SKM-1 (cell line): ENCODE data around the gene INO80B.
"Not testable (repeated sequence)": the region's sequence is repeated elsewhere in the genome, so short reads cannot be mapped to it uniquely, and the experiment has no call there.

ENCODE experiments used
- DNase-seq: peaks from one replicate; lab custom pipeline; 2025; ENCODE audit not compliant: unreplicated experiment; lab: John Stamatoyannopoulos, UW

INO80B gene

DNA sequence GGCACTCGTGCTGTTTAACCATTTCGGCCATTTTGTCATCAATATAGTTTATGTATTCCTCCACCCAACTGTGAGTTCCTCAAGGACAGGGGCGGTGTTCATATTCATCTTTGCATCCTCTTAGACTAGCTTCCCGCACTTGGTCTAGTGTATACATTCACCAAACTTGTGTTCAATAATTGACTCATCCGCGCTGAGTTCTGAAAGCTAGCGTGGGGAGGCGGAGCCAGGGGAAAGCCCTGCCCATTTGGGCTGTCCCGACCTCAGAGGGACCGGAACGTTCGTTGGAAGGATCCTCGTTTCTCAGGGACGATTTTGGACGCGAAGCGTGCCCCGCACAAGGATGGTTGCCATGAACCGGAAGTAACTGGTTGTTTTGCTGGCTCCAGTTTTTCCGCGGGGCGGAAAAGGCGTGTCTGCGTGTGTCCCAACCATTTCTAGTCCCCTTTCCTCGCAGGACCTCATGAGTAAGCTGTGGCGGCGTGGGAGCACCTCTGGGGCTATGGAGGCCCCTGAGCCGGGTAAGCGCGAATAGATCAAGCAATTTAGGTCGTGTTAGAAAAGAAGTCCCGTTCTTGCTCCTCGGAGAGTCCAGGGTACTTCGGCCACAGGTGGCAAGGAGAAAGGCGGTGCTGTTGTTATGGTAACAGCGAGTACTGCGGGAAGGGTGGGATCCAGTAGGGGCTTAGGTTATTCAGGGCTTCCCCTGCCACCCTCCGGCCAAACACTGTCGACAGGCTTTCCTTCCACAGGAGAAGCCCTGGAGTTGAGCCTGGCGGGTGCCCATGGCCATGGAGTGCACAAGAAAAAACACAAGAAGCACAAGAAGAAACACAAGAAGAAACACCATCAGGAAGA, at the start of gene INO80B:
INO80B (plus strand) TSS at position 434 of the 858 bp plus-strand sequence; CDS start at position 464, 30 bp downstream.
- DNase-seq: peak; percentile 90

DNA sequence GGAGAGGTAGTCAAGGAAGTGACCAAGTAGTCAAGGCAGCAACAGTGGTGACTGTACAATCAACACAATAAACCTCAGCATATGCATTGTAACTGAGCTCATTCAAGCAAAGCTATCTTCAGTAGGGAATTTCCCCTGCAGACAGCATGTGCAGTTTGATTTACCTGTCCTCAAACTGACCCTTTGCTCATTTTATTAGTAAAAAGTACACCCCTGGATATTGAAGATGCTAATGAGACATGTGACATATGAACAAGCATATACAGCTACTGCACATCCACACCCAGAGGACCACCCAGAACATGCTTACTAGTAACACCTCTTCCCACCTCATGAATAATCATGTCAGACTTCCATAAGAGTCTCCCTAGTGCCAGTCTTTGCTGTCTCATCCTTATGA, 48.9 kb upstream of the INO80B start:
- no peak for DNase-seq

DNA sequence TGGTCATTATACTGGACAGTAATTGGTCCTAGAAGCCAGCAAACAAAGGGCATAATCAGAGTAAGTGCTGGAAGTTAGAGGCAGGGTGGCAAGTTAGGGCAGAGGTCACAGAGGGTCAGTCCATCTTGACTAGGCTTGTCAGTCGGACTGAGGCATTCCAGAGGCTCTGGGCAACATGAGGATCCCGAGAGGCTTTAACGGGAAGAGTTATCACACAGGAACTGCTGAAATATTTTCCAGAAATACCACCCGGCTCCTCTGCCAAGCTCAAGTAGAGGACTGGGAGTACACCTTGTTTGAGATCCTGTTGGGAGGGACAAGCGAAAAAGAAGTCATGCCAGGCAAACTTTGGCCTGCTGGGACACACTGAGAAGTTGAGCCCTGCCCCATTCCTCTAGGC, 47.2 kb upstream of the INO80B start:
- DNase-seq: no peak

DNA sequence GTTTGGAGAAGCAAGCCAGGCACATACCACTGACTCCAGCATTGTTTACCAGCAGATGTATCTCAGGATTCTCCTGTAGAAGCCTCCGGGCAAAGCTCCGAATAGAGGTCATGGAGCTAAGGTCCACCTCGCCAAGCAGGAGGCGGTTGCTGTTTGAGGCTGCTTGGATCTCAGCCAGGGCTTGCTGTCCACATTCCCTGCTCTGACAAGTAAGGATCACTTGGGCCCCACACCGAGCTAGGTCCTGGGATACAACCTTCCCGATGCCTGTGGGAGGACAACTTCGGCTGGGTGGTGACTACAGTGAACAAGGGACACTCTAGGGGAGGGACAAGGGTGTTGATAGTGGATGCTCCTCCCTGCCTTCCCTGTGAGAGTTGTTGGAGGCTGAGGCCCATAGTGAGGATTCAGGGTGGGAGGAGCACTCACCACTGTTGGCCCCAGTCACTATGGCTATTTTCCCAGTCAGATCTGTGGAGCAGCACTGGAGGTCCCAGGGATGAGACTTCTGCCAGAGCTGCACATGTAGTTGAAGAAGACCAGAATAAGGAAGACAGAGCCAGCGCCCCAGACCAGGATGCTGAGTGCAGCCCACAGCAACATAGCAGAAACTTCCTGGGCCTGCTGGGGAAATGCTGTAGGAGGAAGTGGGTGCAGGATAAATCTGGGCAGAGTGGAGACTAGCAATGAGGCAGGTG, 41.7 kb upstream of the INO80B start:
- no peak for DNase-seq

DNA sequence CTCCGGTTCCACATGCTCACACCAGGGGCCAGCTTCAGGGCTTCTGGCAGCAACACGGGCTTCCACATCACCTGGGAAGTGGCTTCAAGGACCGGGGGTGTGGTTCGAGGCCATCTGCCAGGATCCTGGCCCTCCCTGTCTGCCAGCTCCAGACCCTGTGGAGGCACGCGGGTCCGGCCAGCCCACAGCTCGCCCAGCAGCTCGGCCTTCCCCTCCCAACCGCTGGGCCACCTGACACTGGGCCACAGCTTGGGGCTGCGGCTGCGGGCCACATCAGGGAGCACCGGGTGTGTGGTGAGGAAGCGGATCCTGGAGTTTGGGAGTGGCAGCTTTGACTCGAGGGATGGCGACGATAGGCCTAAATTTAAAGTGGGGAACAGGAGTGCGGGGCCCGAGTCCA, 40.4 kb upstream of the INO80B start:
- DNase-seq: no peak

DNA sequence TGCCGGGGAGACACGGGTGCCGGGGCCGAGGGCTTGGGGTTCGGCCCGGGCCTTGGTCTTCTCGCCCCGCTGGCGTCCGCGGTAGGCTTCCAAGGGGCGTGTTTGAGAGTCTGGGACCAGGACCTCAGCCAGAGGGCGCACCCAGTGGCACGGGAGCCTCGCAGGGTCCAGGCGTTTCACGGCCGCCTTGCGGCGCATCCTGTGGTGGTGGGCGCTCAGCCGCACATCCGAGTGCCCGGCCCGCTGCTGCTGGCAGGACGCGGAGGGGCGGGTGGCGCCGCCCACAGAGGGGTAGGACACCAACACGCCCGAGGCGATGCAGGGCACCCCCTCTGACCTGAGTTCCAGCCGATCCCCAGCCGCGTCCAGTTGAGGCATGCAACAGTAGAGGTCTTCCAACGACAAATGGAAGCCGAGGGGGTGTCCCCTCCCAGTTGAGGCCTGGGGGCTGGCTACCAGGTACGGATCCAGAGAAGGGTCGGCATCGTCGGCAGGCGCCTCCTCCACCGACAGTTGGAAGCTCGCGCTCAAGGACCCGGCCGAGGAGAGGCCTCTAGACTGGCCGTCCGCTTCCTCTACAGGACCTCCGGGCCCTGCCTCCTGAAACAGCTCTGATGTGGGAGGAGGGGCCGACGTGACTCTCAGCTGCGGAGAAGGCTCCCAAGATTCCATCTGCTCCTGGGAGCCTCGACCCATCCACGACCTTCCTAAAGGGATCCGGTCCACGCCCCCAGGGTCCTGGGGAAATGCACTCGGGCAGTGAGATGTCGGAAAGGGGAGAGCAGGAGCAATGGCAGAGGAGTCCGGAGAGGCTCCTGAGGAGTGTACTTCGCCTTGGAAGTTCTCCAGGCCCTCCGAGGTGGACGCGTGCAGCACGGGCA, 39.8 kb upstream of the INO80B start:
- DNase-seq: no peak

DNA sequence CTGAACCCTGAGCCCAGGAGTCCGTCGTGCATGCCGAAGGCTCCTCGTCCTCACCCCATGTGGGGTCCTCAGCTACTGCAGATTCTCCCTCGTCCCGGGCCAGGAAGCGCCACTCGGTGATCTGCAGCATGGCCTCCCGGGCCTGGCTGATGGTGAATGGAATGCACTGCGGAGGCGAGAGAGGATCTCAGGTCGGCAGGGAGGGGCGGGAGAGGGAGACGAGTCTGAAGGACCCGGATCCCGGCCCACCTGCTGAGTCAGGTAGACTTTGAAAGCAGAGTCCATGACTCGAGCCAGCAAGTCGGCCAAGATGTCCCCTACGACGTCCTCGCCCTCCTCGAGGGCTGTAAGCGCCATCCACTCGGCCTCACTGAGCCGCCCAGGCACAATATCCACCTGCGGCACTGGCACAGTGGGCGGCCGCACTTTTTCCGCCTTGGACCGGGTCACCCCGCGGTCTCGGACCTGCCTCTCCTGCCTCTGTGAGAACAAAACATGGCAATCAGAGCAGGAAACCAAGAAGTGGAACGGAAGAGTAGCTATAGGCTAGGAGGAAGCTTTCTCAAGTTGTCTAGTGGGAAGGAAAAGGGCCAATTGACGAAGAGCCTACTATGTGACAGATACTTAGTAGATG, 39.0 kb upstream of the INO80B start:
- DNase-seq: no peak

DNA sequence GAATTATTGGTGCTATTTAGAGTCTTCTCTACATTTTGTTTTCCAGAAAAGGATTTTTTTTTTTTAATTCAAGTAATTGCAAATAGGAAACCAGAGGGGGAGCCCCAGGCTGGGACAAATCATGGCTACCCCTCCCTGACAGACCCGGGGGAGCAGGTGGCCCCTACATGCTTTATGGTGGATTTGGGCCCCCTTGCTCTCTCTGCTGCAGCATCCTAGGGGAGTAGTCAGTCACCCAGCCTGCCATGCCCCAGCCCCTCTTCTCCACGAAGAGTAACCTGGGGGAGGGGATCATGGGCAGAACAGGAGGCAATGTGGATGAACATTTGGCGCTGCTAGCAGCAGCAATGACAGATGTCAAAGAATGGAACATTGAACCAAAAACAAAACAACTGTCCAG, 38.1 kb upstream of the INO80B start:
- DNase-seq: no peak

DNA sequence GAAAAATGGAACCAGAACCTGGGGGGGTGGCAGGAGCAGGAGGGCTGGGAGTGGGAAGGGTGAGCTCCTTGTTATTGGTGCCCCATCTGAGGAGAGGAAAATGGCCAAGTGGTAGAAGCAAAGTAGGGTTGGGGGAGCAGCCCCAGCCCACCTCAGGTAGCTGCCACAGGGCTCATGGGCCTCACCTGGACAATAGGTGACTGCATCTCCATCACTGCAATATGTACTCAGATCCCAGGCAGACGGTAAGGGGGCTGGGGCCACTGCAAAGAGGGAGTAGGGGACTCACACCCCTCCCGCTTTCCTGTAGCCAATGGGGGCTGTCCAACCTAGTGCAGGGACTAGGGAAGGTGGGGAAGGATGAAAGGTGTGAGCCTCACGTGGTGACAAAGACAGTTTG, 37.7 kb upstream of the INO80B start:
- DNase-seq: no peak

DNA sequence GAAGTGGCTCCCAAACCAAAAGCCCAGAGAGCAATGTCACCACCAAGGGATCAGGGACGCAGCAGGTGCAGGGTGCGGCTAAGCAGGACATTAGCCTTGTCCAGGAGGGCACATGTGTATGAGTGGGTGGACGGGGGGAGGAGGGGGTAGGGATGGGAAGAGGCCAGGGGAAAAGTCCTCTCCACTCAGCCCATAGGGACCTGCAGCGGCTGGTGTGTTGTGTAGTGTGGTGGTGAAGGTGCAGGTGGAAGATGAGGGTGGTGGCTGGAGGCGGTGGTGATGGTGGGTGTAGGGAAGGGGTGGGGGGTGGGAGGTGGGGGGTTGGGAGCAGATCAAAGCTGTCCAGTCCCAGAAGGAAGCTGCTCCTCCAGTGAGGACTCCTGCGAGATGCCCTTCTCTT, 37.1 kb upstream of the INO80B start:
- DNase-seq: no peak

DNA sequence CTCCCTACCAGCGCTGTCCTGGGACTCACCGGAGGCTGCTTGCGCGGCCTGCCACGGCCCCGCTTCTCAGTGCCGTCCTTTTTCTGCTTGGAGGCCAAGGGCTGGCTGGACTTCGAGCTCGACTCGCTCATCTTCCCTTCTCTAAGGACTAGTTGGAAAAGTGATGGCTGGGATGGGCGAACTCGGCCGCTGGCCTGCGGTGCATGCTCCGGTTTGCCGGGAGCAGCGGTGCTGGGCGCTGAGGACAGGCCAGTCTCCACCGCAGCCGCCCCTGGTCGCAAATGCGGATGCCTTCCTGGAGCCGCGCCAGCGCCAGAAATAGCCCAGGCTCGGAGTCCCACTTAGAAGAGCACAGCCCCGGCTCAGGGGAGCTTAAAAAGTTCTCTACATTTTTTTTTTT, 36.6 kb upstream of the INO80B start:
- DNase-seq: no peak

DNA sequence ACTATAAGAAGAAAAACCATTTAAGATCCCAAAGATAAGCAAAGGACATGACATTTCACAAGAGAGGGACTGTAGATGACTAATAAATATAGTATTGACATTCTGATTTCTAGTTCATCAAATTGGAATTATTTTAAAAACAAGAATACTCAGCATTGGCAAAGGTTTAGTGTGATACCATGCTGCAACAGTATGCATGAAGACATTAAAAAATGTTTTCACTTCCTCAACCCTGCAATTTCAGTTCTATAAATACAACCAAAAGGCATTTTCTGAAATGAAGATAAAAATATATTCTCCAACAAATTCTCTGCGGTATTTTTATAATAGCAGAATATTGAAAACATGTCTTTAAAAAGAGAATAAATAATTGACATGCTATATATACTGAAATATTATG, 35.5 kb upstream of the INO80B start:
- no peak for DNase-seq

DNA sequence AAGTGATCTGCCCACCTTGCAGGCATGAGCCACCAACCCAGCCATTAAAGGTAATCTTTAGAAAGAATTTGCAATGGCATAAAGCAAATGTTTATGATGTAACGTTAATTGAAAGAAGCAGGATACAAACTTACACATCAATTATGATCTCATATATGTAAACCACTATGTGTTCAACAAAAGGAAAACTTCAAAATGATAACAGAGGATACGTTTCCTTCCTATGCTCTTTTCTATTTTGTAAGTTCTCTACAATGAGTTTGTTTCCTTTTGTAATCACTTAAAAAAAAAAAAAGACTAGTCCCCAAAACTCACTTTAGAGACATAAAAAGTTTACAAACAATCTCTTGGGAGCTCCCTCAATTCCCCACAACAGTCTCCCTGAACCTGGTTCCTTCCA, 34.9 kb upstream of the INO80B start:
- no peak for DNase-seq

DNA sequence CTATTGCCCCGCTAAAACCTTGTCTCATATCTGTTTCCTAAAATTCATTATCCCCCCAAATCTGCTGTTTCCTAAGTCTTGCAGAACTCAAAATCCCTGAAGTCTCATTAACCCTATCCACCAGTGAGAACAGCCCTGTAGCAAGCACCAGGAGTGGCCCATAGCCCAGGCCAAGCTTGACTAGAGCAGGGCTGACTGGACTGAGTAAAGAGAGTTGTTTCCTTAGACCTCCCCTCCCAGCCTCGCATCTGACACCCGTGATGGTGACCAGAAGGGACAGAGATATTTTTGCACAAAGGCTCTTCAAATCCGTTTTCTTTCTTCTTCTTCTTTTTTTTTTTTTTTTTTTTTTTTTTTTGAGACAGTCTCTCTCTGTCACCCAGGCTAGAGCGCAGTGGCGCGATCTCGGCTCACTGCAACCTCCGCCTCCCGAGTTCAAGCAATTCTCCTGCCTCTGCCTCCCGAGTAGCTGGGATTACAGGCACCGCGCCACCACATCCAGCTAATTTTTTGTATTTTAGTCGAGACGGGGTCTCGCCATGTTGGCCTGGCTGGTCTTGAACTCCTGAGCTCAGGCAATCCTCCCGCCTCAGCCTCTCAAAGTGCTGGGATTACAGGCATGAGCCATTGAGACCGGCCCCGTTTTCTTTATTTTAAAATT, 34.3 kb upstream of the INO80B start:
- not testable (repeated sequence) for DNase-seq

DNA sequence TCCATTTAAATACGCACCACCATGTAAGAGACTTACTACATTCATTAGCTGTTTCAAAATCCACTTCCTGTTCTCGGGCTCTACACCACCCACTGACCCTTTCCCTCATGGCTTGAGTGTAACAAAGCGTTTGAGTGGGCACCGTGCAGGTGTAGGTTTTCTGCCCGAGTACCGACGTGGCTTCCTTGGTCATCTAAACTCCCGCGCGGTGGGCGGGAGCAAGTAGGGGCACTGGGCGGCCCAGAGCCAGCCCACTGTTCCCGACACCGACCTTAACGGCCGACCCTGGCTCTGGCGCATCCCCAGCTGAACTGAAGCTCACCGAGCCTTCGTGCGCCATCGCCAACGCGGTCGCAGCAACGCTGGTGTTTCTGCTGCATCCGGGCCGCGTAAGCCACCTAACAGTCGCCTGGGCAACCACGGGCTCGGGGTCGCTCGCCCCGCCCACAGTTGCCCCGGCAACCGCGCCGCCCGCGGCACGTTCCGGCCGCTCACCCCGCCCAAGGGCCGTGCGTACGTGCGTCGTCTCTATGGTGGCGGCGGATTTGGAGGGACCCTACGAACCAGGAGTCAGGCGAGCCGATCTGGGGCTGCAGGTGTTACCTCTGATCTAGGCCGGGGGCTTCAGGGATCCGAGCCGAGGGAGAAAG, 33.5 kb upstream of the INO80B start, which contains the start of the genes C2orf81 and WDR54:
C2orf81 (minus strand) TSS at position 399 of the 650 bp plus-strand sequence; CDS start at position 340, 59 bp downstream.
WDR54 (plus strand) TSS at position 510 of the 650 bp plus-strand sequence. CDS start 424 bp downstream, outside the sequence.
- peak; percentile 68 for DNase-seq

DNA sequence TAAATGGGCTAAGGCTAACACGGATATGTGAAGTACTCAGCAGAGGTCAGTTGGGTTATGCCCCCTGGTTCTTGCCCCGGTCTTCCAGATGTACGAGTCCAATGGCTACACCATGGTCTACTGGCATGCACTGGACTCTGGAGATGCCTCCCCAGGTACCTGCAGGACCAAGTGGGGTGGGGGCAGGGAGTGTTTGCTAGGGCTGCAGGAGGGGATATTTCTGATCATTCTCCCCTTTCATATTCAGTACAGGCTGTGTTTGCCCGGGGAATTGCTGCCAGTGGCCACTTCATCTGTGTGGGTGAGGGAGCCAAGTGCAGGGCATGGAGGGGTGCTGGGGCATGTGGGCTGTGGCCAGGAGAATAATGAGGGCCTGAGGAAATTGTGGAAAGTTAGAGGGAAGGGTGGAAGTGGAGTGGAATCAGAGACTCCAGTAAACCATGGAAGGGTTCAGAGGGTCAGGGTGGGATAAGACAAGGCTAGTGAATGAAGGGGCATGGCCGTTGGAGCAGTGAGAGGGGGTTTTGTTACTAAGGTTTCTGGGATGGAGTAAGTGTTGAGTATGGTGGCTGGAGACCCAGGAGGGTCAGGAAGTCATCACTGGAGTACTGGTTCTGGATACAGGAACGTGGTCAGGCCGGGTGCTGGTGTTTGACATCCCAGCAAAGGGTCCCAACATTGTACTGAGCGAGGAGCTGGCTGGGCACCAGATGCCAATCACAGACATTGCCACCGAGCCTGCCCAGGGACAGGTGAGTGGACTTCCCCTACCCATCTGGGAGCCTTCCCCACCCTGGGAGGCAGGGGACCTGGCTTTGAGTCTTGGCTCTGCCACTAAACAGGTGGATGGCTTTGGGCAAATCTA, 31.4 kb upstream of the INO80B start:
- no peak for DNase-seq

DNA sequence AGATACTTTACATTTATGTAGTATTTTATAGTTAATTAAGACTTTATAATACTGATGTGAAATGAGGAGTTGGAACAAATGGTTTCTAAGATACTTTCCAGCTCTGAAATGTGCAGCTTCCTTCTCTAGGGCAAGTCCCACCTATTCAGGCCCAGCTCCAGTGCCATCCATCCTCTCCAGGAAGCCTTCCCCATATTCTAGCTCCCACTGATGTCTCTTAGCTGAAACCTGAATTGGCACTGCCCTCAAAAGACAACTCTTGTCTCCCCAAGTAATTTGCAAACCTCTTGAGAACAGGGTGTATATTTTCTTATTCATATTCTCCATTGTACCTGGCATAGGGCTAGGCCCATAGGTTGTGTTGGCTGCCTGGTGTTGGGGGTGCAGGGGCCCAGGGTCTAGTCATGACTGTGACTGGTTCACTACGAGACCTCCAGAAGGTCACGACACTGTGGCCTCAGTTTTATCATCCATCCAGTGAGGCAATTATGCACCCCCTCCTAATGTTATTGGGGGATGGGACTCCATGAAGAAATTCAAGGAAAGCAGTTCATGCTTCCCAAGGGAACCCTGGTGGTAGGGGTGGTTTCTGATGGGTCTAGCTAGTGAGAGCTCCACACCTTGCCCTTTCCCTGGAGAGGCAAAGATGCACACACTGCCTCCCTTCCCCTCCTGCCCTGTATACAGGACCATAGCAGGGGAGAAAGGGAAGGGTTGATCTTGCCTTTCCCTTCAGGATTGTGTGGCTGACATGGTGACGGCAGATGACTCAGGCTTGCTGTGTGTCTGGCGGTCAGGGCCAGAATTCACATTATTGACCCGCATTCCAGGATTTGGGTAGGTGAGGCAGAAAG, 30.5 kb upstream of the INO80B start:
- no peak for DNase-seq

DNA sequence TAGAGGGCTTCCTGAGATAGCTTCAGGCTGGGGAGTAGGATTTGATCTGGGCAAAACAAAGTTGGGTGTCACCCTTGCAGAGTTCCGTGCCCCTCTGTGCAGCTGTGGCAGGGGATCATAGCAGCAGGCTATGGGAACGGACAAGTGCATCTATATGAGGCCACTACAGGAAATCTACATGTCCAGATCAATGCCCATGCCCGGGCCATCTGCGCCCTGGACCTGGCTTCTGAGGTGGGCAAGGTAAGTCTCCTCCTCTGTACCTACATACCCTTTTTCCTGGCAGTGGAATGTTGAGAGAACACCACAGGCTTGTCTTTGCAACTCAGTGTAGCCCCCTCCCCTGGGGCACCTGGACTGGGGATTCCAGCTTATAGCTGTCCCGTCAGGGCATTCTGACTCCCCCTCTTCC, 29.9 kb upstream of the INO80B start:
- DNase-seq: no peak
